22Rv1 (cell line): Measurements from ENCODE around the gene CLASP1.

Experiments used
- H3K27ac ChIP-seq: fragments of 450-650 bp; 2 replicates; pipeline ENCODE4 v1.5.1; 2017
- ZFX ChIP-seq: fragments of 450-650 bp; IDR thresholded peaks from 2 replicates; pipeline ENCODE4 v1.6.1; 2017; ENCODE audit warnings: antibody characterized with exemption, borderline replicate concordance
- TF ChIP-seq, protein P1 (sequence below): fragments of 450-650 bp; IDR thresholded peaks from 2 replicates; pipeline ENCODE4 v1.5.1; 2017; ENCODE audit warnings: mild to moderate bottlenecking

Gene CLASP1

GRCh38 chr2:121295911-121296650 is 353.2 kb downstream of the CLASP1 start:
- TF ChIP-seq, protein P1, sequence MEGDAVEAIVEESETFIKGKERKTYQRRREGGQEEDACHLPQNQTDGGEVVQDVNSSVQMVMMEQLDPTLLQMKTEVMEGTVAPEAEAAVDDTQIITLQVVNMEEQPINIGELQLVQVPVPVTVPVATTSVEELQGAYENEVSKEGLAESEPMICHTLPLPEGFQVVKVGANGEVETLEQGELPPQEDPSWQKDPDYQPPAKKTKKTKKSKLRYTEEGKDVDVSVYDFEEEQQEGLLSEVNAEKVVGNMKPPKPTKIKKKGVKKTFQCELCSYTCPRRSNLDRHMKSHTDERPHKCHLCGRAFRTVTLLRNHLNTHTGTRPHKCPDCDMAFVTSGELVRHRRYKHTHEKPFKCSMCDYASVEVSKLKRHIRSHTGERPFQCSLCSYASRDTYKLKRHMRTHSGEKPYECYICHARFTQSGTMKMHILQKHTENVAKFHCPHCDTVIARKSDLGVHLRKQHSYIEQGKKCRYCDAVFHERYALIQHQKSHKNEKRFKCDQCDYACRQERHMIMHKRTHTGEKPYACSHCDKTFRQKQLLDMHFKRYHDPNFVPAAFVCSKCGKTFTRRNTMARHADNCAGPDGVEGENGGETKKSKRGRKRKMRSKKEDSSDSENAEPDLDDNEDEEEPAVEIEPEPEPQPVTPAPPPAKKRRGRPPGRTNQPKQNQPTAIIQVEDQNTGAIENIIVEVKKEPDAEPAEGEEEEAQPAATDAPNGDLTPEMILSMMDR = no peak
- no peak for TF ChIP-seq ZFX
- H3K27ac ChIP-seq = no peak overlapping the region

DNA sequence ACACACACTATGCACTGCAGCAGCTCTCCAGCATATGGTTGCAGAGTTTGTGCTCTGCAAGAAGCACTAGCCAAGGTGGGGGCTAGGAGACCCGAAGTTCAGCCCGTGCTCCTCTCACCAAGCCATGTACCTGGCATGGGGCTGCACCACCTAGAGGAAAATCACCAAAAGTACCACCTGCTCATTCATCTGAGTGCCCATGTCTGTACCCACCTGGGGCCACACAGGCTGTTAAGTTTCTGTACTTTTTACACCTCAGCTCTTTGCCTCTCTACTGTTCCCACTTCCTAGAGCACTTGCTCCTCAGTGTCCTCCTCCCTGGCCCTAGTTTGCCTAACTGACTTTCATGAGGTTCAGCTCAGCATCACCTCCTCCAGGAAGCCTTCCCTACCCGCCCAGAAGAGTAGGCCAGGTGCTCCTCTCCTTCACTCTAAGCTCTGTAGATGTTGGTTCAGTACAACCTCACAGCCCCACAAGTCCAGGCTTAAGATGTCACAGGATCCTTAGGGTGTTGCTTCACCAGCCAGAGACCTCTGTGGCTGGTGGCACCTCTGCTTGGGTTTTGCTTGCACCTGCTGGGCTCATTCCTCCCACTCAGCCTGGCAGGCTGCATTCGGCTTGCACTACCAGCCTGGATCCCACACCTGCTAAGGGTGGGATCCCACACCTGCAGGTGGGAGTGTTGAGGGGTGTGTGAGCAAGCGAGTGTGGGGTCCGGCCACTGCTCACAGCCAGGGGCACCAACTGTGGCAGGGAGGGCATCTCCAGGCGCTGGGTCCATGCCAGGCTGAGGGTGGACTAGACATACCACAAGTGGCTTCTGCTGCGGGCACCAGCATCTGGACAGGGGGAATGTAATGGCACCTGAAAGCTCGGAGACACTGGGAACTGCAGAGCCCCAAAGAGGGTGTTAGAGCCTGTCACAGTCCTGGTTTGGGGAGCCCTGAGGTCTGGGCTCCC is 354.1 kb downstream of the CLASP1 start:
- no peak for TF ChIP-seq ZFX
- TF ChIP-seq, protein P1 = no peak
- no peak overlapping the region for H3K27ac ChIP-seq

- TF ChIP-seq ZFX = no peak
- TF ChIP-seq, protein P1 = no peak
- H3K27ac ChIP-seq = no peak overlapping the region
Observed at GRCh38 chr2:121293450-121294325, 355.6 kb downstream of the CLASP1 start.

- TF ChIP-seq ZFX = no peak
- TF ChIP-seq, protein P1 = no peak
- no peak overlapping the region for H3K27ac ChIP-seq
Observed at GRCh38 chr2:121291251-121291580, 358.0 kb downstream of the CLASP1 start.

- TF ChIP-seq, protein P1 = no peak
- no peak for TF ChIP-seq ZFX
- no peak overlapping the region for H3K27ac ChIP-seq
Observed at GRCh38 chr2:121289271-121289670, 360.0 kb downstream of the CLASP1 start.

DNA sequence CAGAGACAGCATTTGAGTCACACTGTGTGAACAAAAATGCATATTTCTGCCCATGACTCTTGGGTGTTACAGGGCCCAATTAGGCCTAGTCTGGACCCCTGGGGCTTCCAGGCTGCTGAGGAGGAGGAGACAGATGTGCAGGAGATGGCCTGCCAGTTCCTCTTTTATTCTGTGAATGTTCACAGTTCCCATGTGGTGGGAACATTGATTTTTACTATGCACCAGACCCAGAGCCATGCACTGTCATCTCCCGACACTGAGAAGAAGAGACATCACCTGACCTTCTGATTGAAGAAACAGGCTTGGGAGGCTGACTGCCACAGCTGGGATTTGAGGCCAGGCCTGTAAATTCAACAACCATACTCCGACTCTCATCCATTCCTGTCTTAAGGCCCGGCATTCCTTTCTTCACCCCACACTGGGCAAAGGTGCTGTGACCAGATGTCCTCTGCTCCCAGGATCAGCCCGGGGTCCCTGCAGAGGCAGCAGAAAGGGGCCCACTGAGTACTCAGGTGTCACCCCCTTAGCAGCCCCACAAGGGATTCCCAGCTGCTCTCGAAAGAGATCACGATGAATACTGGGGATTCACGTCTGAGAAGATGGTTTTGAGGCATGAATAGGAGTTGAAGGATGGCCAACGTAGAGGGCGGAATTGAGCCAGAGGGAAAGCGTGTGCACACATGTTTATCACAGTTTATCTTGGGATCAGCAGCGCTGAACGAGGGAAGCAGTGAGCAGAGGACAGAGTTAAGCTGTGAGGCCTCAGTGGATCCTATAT is 360.6 kb downstream of the CLASP1 start:
- H3K27ac ChIP-seq = no peak overlapping the region
- no peak for TF ChIP-seq ZFX
- TF ChIP-seq, protein P1 = no peak
